SIG-M5 treated with dmso at 0.1 percent for 504 hours (cell line): ENCODE data around the gene VGF.
A peak's percentile ranks its signal among the peaks of the same experiment; 100 is the strongest.

Experiments
- DNase-seq: peaks from one replicate; lab custom pipeline; 2025; ENCODE audit not compliant: unreplicated experiment; lab: John Stamatoyannopoulos, UW

Gene VGF

GRCh38 chr7:101186194-101186593, 20.8 kb upstream of the VGF start:
- DNase-seq: no peak

GRCh38 chr7:101185258-101185839, 20.0 kb upstream of the VGF start:
- no peak for DNase-seq

GRCh38 chr7:101180130-101180755, 14.9 kb upstream of the VGF start, which contains the start of gene NAT16:
TSS of gene NAT16 (minus strand) at chr7:101180293. CDS start at chr7:101174807, 5,486 bp downstream.
- no peak for DNase-seq

DNA sequence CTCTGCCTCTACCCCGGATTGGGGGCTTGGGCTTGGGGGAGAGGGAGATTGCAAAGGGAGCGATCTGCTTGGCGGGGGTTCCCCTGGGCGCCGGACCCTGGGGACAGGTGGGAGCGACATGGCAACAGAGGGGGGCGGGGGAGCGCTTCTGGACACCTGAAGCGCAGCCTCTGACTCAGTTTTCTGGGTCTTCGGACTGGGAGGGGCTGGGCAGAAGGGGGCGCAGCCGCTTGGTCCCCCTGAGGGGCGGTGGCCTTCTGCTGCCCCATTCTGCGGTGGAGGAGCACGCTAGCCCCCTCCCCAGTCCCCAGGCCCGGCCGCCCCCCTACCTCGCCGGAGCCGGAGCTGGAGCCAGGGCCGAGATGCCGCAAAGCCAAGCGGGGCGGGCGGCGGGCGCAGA, 14.3 kb upstream of the VGF start:
- DNase-seq: no peak

- DNase-seq: no peak
Measured at GRCh38 chr7:101179117-101179516, 13.7 kb upstream of the VGF start.

DNA sequence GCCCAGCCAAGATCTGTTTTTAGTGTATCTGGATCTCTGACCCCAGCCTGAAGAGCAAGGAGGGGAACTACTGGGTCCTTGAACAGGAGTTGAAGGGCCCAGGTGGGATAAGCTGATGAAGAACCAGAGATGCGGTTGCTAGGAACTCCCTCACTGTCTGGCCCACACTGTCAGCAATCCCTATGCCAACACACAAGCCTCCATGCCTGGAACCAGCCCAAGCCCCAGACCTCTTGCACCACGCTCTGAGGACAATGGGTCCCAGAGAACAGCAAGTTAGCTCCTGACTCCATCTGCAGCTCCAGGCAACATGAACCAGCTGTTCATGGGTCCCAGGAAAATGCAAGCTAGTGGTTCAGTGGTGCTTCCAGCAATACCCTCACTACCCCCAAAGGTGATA, 12.3 kb upstream of the VGF start:
- no peak for DNase-seq

- no peak for DNase-seq
Measured at GRCh38 chr7:101175664-101176063, 10.3 kb upstream of the VGF start.

DNA sequence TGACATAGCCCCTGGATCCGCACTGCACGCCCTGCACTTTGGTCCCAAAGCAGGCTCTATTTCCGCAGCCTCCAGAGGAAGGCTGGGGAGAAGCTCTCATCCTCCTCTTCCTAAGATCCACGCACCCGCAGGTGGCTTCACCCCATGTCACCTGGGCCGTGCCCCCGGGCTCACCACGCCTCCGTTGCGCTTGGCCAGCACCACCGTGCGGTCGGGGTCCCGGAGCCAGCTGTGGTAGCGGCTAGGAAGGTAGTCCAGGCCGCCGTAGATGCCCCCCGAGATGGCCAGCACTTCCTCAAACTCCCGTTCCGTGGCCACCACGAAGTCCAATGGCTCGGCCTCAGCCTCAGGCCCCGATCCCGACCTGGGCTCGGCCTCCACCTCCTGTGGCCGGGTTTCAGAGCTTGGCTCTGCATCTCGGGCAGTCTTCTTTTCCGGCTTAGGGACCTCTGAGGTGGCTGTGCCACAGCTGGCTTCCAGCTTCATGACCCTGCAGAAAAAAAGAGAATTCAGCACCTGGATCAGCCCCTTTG, 9.0 kb upstream of the VGF start:
- DNase-seq: no peak

DNA sequence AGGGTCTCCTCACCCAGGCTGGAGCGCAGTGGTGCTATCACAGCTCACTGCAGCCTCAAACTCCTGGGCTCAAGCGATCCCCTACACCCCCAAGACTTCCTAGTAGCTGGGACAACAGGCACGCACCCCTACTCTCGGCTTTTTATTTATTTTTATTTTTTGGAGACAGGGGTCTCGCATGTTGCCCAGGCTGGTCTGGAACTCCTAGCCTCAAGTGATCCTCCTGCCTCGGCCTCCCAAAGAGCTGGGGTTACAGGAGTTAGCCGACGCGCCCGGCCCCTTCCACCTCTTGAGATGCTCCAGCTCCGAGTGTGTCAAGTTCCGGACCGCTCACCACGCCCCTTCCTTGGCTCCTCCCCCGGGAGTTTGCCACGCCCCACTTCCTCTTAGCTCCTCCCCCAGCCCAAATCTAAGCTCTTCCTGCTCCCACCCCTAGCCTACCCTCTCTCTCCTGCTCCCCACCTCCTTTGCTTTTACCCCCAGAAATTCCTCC, 8.4 kb upstream of the VGF start:
- DNase-seq: peak; percentile 52

DNA sequence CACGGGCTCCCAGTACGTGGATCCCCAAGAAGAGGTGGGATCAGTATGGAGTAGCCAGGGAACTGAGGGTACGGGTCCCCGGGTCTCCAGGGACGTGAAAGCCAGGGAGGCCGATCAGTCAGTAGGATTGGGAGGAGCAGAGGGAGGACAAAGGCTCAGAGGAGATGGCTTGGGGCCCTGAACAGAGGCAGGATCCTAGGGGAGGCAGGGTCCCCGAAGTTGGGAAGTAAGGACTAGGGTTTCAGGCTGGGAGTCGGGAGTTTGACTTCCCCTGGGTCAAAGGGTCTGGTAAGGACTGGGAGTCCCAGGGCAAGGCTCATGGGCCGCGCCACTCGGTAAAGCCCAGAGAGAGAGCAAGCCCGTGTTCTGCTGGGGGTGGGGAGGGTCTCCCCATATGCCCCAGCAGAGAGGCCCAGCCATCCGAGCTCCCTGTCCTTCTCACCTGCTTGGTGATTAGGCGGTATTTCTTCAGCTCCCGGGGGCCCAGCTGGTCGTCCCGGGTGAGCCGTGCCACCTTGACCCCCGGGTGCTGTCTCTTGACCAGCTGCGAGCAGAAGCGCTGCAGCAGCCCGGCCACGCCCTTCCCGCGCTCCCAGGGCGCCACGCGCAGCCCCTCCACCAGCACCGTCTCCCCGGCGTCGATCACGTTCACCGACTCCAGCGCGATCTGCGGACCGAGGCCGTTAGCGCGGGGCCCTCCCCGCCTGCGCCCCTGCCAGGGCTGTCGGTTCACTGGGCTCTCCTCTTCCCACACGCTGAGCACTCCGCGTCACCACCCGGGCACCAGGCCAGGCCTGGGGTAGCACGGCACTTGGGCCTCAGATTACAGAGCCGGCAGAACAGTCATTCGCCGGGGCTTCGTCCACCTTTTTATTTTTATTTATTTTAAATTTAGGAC, 7.7 kb upstream of the VGF start:
- no peak for DNase-seq

- DNase-seq: no peak
Measured at GRCh38 chr7:101172005-101172853, 6.9 kb upstream of the VGF start.

- DNase-seq: no peak
Measured at GRCh38 chr7:101171442-101171837, 6.1 kb upstream of the VGF start.

DNA sequence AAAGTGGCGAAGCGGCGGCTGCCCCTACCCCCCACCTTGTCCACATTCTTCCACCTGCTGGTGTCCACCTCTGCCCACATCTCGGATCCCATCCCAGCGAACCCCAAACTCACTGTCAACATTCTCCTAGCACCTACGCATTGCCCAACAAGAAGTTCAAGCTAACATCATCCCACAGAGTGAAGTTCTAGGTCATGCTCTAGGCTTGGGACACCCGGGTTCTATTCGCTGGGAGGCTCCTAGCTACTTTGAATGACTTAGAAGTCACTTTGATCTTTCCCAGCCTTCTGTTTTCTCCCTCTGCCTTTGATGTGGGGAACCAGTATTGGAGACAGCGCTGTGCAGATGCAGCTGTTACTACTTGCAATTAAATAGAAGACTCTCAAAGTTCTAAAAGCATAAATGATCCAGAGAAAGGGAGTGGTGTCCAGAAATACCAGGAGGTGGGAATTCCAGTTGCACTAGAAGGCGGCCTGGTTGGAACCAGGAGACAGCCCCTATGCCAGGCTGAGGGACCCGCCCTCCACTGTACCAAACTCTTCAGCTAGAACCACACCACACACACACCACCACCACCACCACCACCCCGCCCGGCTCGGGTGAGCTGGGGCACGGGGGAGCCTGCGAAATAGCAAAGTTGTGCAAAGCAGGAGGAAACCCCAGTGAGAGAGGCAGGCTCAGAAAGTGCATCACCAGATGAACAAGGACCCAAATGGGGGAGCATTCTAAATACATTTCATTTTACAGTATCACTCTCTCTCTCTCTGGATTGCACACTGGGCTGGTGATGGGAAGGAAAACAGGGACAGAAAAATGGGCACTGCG, 5.5 kb upstream of the VGF start:
- DNase-seq: no peak

DNA sequence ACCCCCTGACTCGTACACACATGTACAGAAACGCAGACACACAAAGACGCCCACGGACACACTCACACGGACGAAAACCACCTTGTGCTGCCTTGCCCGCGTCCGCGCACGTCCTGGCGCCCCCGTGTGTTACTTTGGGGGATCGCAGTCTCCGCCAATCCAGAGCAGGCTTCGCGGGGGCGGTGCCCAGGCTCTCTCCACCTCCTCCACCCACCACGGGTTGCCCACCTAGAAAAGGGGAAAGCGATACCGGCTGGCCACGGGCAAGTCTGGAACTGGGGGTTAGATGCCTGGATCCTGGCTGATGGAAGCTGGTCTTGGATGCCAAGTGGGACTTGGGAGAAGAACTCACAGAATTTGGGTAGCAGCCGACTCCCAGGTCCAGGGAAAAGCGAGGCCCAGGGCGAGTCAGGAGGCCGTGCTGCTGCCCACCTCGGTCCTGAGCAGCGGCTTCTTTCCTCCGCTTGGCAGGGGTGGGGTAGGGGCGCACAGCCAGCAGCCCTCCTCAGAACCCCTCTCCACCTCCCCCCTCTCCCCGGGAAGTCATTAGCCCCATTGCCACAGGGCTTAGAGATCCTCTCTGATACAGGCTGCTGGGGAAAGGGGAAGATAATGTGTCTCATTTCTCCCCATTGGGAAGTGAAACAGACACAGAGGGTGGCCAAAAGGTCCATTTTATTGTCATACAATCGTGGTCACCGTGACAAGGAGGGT, 4.6 kb upstream of the VGF start:
- DNase-seq: peak; percentile 54

GRCh38 chr7:101169110-101169837, 3.9 kb upstream of the VGF start:
- DNase-seq: no peak

DNA sequence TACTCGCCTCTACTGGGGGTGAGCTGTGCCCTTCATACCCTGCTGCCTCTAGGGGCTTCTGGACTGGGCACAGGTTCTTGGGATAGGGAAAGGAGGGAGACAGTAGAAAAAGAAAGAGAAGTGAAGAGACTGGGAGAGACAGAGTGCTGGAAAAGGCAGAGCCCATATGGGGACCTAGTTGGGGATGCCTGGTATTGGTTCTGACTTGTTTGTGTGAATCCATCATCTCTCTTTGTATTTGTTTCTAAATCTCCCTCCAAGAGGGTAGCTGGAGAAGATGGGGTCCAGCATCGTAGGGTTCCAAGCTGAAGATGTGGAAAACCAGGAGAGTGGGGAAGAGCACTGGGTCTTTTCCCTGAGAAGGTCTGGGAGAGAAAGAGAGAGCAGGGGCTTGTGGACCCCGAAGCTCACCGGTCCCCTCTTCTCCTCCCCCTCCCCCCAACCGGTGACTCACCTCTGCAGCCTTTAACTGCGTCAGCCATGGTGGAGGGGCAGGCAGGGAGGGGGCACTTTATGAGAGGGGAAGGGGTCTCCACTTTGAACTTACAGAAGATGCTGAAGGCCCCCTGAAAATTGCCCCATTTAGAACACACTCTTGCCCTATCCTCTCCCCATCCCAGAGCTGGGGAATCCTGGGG, 3.2 kb upstream of the VGF start:
- DNase-seq: no peak

GRCh38 chr7:101167645-101168411, 2.5 kb upstream of the VGF start:
- DNase-seq: no peak
